Gastrocnemius medialis (tissue), 4 donors: Measurements from ENCODE around the gene OS9.

ENCODE experiments used
- POLR2A ChIP-seq, 2 donors: fragments of 450-650 bp; IDR thresholded peaks; one replicate each; pipeline ENCODE4 v1.6.1; 2017; ENCODE audit warnings: antibody characterized with exemption in 2 of 2, mild to moderate bottlenecking in 2 of 2, moderate library complexity in 2 of 2
- TF ChIP-seq, protein P1 (sequence below), 5 experiments: fragments of 450-650 bp in 3 of 5; fragments of 200-600 bp in 2 of 5; sonication (generic) in 2 of 5; IDR thresholded peaks in 4 of 5; conservative IDR thresholded peaks in 1 of 5; 1 replicate in 4 of 5; 2 replicates in 1 of 5; pipeline ENCODE4 v1.5.1; 2016 to 2019; ENCODE audit warnings: antibody characterized with exemption in 5 of 5, mild to moderate bottlenecking in 3 of 5, moderate library complexity in 3 of 5

DNA sequence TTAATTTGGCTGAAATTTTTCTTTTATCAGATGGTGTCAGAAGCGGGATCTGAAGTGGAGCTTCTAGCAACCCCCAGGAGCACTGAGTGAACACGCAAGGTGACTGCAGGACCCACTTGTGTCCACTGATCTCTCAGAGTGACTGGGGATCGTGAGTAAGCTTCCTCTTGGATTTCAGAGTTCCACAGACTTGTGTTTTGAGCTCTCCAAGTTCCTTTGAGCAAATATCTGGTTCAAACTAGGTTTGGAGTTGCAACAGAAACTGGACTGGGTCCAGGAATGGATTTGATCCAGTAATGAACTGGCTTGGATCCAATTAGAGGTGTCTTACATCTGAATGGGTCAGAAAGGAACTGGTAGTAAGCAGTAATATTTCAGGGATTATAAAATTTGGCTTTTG, 36.2 kb upstream of the OS9 start:
- TF ChIP-seq, protein P1, sequence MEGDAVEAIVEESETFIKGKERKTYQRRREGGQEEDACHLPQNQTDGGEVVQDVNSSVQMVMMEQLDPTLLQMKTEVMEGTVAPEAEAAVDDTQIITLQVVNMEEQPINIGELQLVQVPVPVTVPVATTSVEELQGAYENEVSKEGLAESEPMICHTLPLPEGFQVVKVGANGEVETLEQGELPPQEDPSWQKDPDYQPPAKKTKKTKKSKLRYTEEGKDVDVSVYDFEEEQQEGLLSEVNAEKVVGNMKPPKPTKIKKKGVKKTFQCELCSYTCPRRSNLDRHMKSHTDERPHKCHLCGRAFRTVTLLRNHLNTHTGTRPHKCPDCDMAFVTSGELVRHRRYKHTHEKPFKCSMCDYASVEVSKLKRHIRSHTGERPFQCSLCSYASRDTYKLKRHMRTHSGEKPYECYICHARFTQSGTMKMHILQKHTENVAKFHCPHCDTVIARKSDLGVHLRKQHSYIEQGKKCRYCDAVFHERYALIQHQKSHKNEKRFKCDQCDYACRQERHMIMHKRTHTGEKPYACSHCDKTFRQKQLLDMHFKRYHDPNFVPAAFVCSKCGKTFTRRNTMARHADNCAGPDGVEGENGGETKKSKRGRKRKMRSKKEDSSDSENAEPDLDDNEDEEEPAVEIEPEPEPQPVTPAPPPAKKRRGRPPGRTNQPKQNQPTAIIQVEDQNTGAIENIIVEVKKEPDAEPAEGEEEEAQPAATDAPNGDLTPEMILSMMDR (IDR thresholded peaks at IDR 0.05 in 4 of 5, conservative IDR thresholded peaks at IDR 0.05 in 1 of 5), result no peak
- no peak for TF ChIP-seq POLR2A (IDR thresholded peaks at IDR 0.05)
